HepG2 (cell line): ENCODE results near the gene COPE. TPM values are rescaled to one million over a fixed set of nuclear protein-coding genes. Genes with fewer than 3 reads are reported as not detected.

Source experiments
- ATAC-seq: fragments of 200-7000 bp; cut with Tn5 transposase; 3 replicates; pipeline ENCODE4 v1.9.1; 2020; ENCODE audit warnings: mild to moderate bottlenecking, moderate library complexity
- BruUV-seq: library from RNA; stranded (reverse); fragments of 400-500 nt; replicated peaks from 2 replicates; lab custom pipeline; 2021; lab: Mats Ljungman, UMichigan
- CTCF ChIA-PET: fragments of 300-600 bp; formaldehyde crosslinking; extraction: SDS; loops from one replicate; lab custom pipeline; 2021; ENCODE audit warnings: low total read pairs, inconsistent platforms, low intra/inter-chr PET ratio; lab: Yijun Ruan, JAX
- POLR2A ChIA-PET: fragments of 350-600 bp; sonication (Branson Sonifier 250); formaldehyde crosslinking; loops from one replicate; lab custom pipeline; 2020; ENCODE audit warnings: antibody characterized with exemption, inconsistent platforms; lab: Yijun Ruan, JAX
- DNase-seq: peaks from one replicate; pipeline ENCODE4 v3.0.0-alpha.2; 2015; ENCODE audit warnings: low spot score
- FAIRE-seq: peaks from 3 replicates; lab custom pipeline; 2011; peaks lifted over from hg19 to GRCh38; lab: Jason Lieb, UNC
- H2AFZ ChIP-seq: one replicate; pipeline ENCODE4 v1.6.1; 2011; ENCODE audit warnings: low read length, inconsistent platforms
- H3K27ac ChIP-seq: fragments of 300-600 bp; 3 replicates; pipeline ENCODE4 v1.8.0; 2011; ENCODE audit warnings: mixed run types, mild to moderate bottlenecking, mixed read lengths, low read length, inconsistent platforms; ENCODE audit not compliant: insufficient read depth; ENCODE audit errors: extremely low read length
- H3K27me3 ChIP-seq, 2 experiments: fragments of 200-600 bp in 1 of 2; 2 replicates in 1 of 2; 3 replicates in 1 of 2; pipeline versions ENCODE4 v1.6.0 to v1.8.0; 2011; ENCODE audit warnings: low read length in 2 of 2, mild to moderate bottlenecking in 2 of 2, moderate library complexity in 2 of 2, inconsistent platforms in 1 of 2; ENCODE audit not compliant: insufficient read depth in 2 of 2, control insufficient read depth in 1 of 2
- H3K36me3 ChIP-seq, 2 experiments: fragments of 200-600 bp in 1 of 2; replicated peaks in 1 of 2; 2 replicates in 1 of 2; 3 replicates in 1 of 2; pipeline versions ENCODE4 v1.5.1 to v1.8.0; 2011; ENCODE audit warnings: low read length in 2 of 2, inconsistent platforms in 1 of 2; ENCODE audit not compliant: insufficient read depth in 2 of 2, control insufficient read depth in 1 of 2
- H3K4me1 ChIP-seq: 2 replicates; pipeline ENCODE4 v1.5.1; 2012; ENCODE audit warnings: low read length, inconsistent platforms; ENCODE audit not compliant: insufficient read depth
- H3K4me2 ChIP-seq: 2 replicates; pipeline ENCODE4 v1.6.0; 2011; ENCODE audit warnings: low read depth, low read length, inconsistent platforms
- H3K4me3 ChIP-seq, 3 experiments: fragments of 200-600 bp in 1 of 3; sonication (generic), shearing (Covaris generic) in 1 of 3; replicated peaks in 1 of 3; 2 replicates each; pipeline ENCODE4 v1.5.1; 2011 to 2016; ENCODE audit warnings: low read length in 3 of 3, inconsistent platforms in 2 of 3, low read depth in 2 of 3, mild to moderate bottlenecking in 2 of 3, control low read depth in 1 of 3, mixed read lengths in 1 of 3; ENCODE audit not compliant: insufficient read depth in 1 of 3
- H3K79me2 ChIP-seq: one replicate; pipeline ENCODE4 v1.6.1; 2011; ENCODE audit warnings: low read length, inconsistent platforms; ENCODE audit not compliant: insufficient read depth
- H3K9ac ChIP-seq: 2 replicates; pipeline ENCODE4 v1.6.0; 2011; ENCODE audit warnings: mild to moderate bottlenecking, low read depth, low read length, inconsistent platforms; ENCODE audit not compliant: insufficient read depth
- H3K9me3 ChIP-seq: 2 replicates; pipeline ENCODE4 v1.5.1; 2012; ENCODE audit warnings: mild to moderate bottlenecking, low read length
- H4K20me1 ChIP-seq: 2 replicates; pipeline ENCODE4 v1.6.0; 2011; ENCODE audit warnings: inconsistent platforms, mild to moderate bottlenecking, low read length, moderate library complexity; ENCODE audit not compliant: insufficient read depth
- ASH2L ChIP-seq: fragments of 300-600, 200-600 bp; sonication (generic); IDR thresholded peaks from 2 replicates; pipeline ENCODE4 v1.7.0; 2017; ENCODE audit warnings: low read depth, mild to moderate bottlenecking, moderate library complexity, mixed read lengths, low read length; ENCODE audit not compliant: insufficient read length
- ESRRA ChIP-seq: sonication (generic); formaldehyde crosslinking; IDR thresholded peaks from 2 replicates; pipeline ENCODE4 v1.5.1; 2020; ENCODE audit warnings: mild to moderate bottlenecking, low read depth, missing genetic modification reagents
- GABPB1 ChIP-seq: IDR thresholded peaks from 2 replicates; pipeline ENCODE4 v1.6.1; 2016; ENCODE audit warnings: mild to moderate bottlenecking, missing genetic modification reagents, moderate library complexity, missing compliant biosample characterization
- KDM2A ChIP-seq: sonication (generic); formaldehyde crosslinking; IDR thresholded peaks from 2 replicates; pipeline ENCODE4 v1.4.0; 2020; ENCODE audit warnings: low read depth, missing genetic modification reagents, borderline replicate concordance
- KDM5A ChIP-seq: fragments of 200-600 bp; sonication (generic); IDR thresholded peaks from 2 replicates; pipeline ENCODE4 v1.7.0; 2018; ENCODE audit warnings: antibody characterized with exemption, mild to moderate bottlenecking, low read length, borderline replicate concordance
- MAFG ChIP-seq: sonication (generic); formaldehyde crosslinking; IDR thresholded peaks from 2 replicates; pipeline ENCODE4 v1.5.1; 2020; ENCODE audit warnings: mild to moderate bottlenecking, missing genetic modification reagents
- PBX2 ChIP-seq: IDR thresholded peaks from 2 replicates; pipeline ENCODE4 v1.6.1; 2016; ENCODE audit warnings: control low read depth
- POLR2AphosphoS5 ChIP-seq: IDR thresholded peaks from 2 replicates; pipeline ENCODE4 v1.6.1; 2012; ENCODE audit warnings: low read depth, low read length
- WIZ ChIP-seq: sonication (generic); formaldehyde crosslinking; IDR thresholded peaks from 2 replicates; pipeline ENCODE4 v1.5.1; 2020; ENCODE audit warnings: mild to moderate bottlenecking, missing genetic modification reagents
- ZFP1 ChIP-seq: IDR thresholded peaks from 2 replicates; pipeline ENCODE4 v1.6.1; 2016
- ZNF549 ChIP-seq: sonication (generic); formaldehyde crosslinking; IDR thresholded peaks from 2 replicates; pipeline ENCODE4 v1.5.0; 2020; ENCODE audit warnings: missing genetic modification reagents
- ZNF598 ChIP-seq: sonication (generic); formaldehyde crosslinking; IDR thresholded peaks from 2 replicates; pipeline ENCODE4 v1.5.1; 2020; ENCODE audit warnings: mild to moderate bottlenecking, missing genetic modification reagents, borderline replicate concordance
- ZNF768 ChIP-seq: sonication (generic); formaldehyde crosslinking; IDR thresholded peaks from 2 replicates; pipeline ENCODE4 v1.4.0; 2020; ENCODE audit warnings: missing genetic modification reagents
- ZSCAN5A ChIP-seq: sonication (generic); formaldehyde crosslinking; IDR thresholded peaks from 2 replicates; pipeline ENCODE4 v1.8.0; 2022; ENCODE audit warnings: mild to moderate bottlenecking, missing genetic modification reagents, borderline replicate concordance
- ZUFSP ChIP-seq: sonication (generic); formaldehyde crosslinking; IDR thresholded peaks from 2 replicates; pipeline ENCODE4 v1.9.0; 2021; ENCODE audit warnings: missing genetic modification reagents, mild to moderate bottlenecking, borderline replicate concordance
- WGBS: methylation state at CpG from one replicate; pipeline ENCODE4 v1.1.6; 2017; ENCODE audit warnings: low lambda C conversion rate; 5-methylcytosine and 5-hydroxymethylcytosine counted together
- in situ Hi-C: cut with HindIII; loops from 2 replicates; pipeline ENCODE4 v1.10.0; 2017; ENCODE audit warnings: low pct_unique_long_range_greater_than_20kb; ENCODE audit not compliant: extremely low pct_ligation_motif_present
- intact Hi-C: fragments of 100-400 bp; cut with micrococcal nuclease; formaldehyde crosslinking; loops from one replicate; pipeline ENCODE4 v1.10.0; 2022; ENCODE audit not compliant: unreplicated experiment
- polyA plus RNA-seq, 8 experiments: library from polyadenylated mRNA; depleted of rRNA in 3 of 8; stranded (reverse) in 7 of 8; unstranded in 1 of 8; fragments of >200 nt; fragmentation: Illumina TruSeq in 4 of 8; extraction: Trizol in 4 of 8; gene quantifications; 2 replicates each; pipeline versions ENCODE4 v1.2.1 to v1.2.3, GENCODE V29; 2011 to 2016; ENCODE audit warnings: low read depth in 4 of 8, missing spikeins in 1 of 8, mixed read lengths in 1 of 8; ENCODE audit not compliant: insufficient read depth in 1 of 8
- total RNA-seq, 5 experiments: library from RNA; depleted of rRNA; stranded (reverse); fragments of >200 nt; fragmentation: Illumina TruSeq; extraction: Trizol; gene quantifications; 2 replicates each; pipeline ENCODE4 v1.2.3, GENCODE V29; 2016; ENCODE audit warnings: low read depth in 1 of 5

The COPE gene
- total and polyA plus RNA-seq, 2 of the 13 experiments (the other 11 are each of a cell fraction or from before 2014, with no cell fraction given), result 189 to 205 TPM

- H3K4me3 ChIP-seq, result peak overlapping the region; percentile 79 to 100 (median 97)
- ATAC-seq (no peak), FAIRE-seq (no peak), DNase-seq (no peak)
- WGBS, result 35% methylated on average over 8 of the region's 9 CpGs
- in situ Hi-C loops (loop anchor here (10.0 kb wide), 1 partner anchor 64 kb away; no protein-coding TSS in a partner anchor), intact Hi-C loops (no loop called here)
- peak overlapping the region; percentile 54 for H3K27ac ChIP-seq
- no TSS peak for BruUV-seq
- peaks cover 25% of the 10 kb centered on the region; the same call in 1 of the 2 replicates for H4K20me1 ChIP-seq
- peaks cover 33% of the 10 kb centered on the region for H3K4me1 ChIP-seq
- H3K4me2 ChIP-seq, result peak overlapping the region; percentile 100
- no peak overlapping the region for H2AFZ ChIP-seq
- peak overlapping the region; percentile 89 for H3K9ac ChIP-seq
- no peaks in the 10 kb centered on the region for H3K9me3 ChIP-seq
- CTCF ChIA-PET, result no interaction called here
- POLR2A ChIA-PET, result no interaction called here
- peaks cover 14 to 29% of the 10 kb centered on the region in 2 experiments for H3K36me3 ChIP-seq
- no peak for TF ChIP-seq ZUFSP (CRISPR knock-in tag)
- no peak for TF ChIP-seq POLR2AphosphoS5
- no peak for TF ChIP-seq GABPB1 (CRISPR knock-in tag)
- peak; percentile 67 for TF ChIP-seq ZNF768
- TF ChIP-seq ZNF549 (CRISPR knock-in tag), result no peak
- TF ChIP-seq WIZ, result no peak
- TF ChIP-seq ESRRA (CRISPR knock-in tag), result no peak
- H3K79me2 ChIP-seq, result peaks cover 39% of the 10 kb centered on the region
- no peaks in the 10 kb centered on the region; a peak in 1 of 5 replicates for H3K27me3 ChIP-seq
These were observed 1.2 kb upstream of the COPE start for GRCh38 chr19:18920400-18920799.

GRCh38 chr19:18919900-18920214 is 670 bp upstream of the COPE start:
- BruUV-seq, result TSS peak; percentile 74
- DNase-seq, result no peak
- Histone ChIP-seq H4K20me1 (peaks cover 28% of the 10 kb centered on the region; the same call in 1 of the 2 replicates), H3K27ac (peak overlapping the region; percentile 54), H3K9ac (peak overlapping the region; percentile 89), H3K9me3 (no peaks in the 10 kb centered on the region), H3K4me3 (peak overlapping the region; percentile 79 to 100 (median 97)), H3K4me2 (peak overlapping the region; percentile 100), H3K79me2 (peaks cover 44% of the 10 kb centered on the region), H3K4me1 (peaks cover 35% of the 10 kb centered on the region), H3K27me3 (no peaks in the 10 kb centered on the region; a peak in 1 of 5 replicates), H2AFZ (peak overlapping the region; percentile 66), H3K36me3 (peaks cover 16 to 34% of the 10 kb centered on the region in 2 experiments)
- WGBS, result under 1% methylated on average over 13 of the region's 15 CpGs
- CTCF ChIA-PET, result no interaction called here
- no peak for FAIRE-seq
- in situ Hi-C loops, result loop anchor here (10.0 kb wide), 1 partner anchor 65 kb away; no protein-coding TSS in a partner anchor
- no peak for ATAC-seq
- POLR2A ChIA-PET, result interaction anchor here (0.7 to 2.1 kb wide), 19 partner anchors 8 to 88 kb away, joined by 3 to 17 read pairs (median 4); partner anchors contain the start of genes CERS1 and UPF1
- intact Hi-C loops, result no loop called here
- peak; percentile 36; the same call in 1 of the 2 replicates for TF ChIP-seq KDM2A (CRISPR knock-in tag)
- no peak for TF ChIP-seq ZFP1
- TF ChIP-seq ASH2L, result peak; percentile 12
- no peak for TF ChIP-seq MAFG (CRISPR knock-in tag)
- no peak for TF ChIP-seq ZNF598 (CRISPR knock-in tag)
- TF ChIP-seq PBX2, result no peak
- TF ChIP-seq ZSCAN5A, result 0 out of 2 replicates have a peak, but pooled peaks have one; percentile 40
- TF ChIP-seq KDM5A, result peak; percentile 96
